Measurements from ENCODE around the gene RAB36. TPM values are rescaled to one million over a fixed set of nuclear protein-coding genes. Genes with fewer than 3 reads are reported as not detected.

The RAB36 gene
- total RNA-seq, 1 experiment from 2014 or later = 4.1 TPM

DNA sequence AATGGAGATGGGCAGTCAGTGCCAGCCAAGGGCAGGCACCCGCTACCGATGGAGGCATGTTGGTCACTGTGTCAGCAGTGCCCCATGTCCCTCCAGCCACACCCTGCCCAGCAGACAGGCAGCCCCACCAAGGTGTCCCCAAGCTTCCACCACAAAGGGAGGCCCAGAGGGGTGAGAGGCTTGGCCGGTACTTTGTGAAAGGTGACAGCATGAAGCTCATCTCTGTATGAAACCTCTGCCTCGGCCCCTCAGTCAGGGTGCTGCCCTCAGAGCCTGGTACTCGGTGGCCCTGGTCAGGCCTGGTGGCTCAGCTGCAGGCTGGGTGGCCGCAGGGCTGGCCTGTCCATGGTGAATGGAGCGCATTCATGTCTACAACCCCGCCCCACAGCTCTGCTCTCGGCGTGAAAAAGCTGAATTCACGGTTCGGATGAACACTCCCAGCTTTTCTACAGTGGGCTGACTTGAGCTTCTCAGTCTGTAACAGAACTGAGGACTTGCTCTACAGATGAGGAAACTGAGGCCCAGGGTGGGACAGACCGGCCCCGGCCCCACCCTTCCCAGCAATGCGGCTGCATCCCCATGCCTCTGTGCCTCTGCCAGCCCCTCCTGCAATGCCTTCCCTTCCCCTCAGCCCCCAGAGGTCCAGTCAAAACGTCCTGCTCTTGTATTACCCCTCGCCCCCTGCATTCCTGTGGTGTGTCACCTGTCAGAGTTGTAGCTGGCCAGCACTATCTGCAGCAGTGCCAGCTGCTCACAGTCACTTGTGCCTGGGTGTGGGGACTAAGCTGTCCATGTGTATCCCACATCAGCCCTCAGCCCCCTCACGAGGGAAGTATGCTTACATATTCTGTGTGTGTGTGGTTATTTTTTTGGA, 31.2 kb upstream of the RAB36 start:
- CTCF ChIA-PET = no interaction called here

DNA sequence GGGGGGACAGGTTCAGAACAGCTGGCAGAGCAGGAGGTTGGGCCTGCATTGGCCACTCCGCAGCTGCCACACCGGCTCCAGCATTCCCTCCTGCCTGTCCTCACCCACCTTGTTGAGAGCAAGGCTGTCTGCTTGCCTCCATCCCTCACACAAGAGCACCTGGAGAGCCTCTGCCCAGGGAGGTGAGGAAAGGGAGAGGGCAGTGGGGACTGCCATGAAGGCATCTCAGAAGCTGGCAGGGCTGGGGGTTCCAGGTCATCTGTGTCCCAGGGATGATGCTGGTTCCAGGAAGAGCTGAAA, 30.6 kb upstream of the RAB36 start:
- H3K4me1 ChIP-seq (ENCODE audit: control insufficient read depth, insufficient read depth, low read length) = no peaks in the 10 kb centered on the region
- in situ Hi-C loops (cut with HindIII; ENCODE audit: low pct_unique_long_range_greater_than_20kb, low sequenced_read_pairs) = no loop called here
- ChIA-PET POLR2A (no interaction called here), CTCF (no interaction called here)
- BruUV-seq (replicated peaks) = no TSS peak
- H3K27me3 ChIP-seq (ENCODE audit: control insufficient read depth, insufficient read depth, low read length) = no peaks in the 10 kb centered on the region
- no peak for DNase-seq (ENCODE audit: low read depth, low spot score)
- TF ChIP-seq, protein P1, sequence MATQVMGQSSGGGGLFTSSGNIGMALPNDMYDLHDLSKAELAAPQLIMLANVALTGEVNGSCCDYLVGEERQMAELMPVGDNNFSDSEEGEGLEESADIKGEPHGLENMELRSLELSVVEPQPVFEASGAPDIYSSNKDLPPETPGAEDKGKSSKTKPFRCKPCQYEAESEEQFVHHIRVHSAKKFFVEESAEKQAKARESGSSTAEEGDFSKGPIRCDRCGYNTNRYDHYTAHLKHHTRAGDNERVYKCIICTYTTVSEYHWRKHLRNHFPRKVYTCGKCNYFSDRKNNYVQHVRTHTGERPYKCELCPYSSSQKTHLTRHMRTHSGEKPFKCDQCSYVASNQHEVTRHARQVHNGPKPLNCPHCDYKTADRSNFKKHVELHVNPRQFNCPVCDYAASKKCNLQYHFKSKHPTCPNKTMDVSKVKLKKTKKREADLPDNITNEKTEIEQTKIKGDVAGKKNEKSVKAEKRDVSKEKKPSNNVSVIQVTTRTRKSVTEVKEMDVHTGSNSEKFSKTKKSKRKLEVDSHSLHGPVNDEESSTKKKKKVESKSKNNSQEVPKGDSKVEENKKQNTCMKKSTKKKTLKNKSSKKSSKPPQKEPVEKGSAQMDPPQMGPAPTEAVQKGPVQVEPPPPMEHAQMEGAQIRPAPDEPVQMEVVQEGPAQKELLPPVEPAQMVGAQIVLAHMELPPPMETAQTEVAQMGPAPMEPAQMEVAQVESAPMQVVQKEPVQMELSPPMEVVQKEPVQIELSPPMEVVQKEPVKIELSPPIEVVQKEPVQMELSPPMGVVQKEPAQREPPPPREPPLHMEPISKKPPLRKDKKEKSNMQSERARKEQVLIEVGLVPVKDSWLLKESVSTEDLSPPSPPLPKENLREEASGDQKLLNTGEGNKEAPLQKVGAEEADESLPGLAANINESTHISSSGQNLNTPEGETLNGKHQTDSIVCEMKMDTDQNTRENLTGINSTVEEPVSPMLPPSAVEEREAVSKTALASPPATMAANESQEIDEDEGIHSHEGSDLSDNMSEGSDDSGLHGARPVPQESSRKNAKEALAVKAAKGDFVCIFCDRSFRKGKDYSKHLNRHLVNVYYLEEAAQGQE (IDR thresholded peaks at IDR 0.05; ENCODE audit: insufficient read depth in 1 of 2, low read depth in 2 of 2, low read length in 1 of 2) = no peak
- TF ChIP-seq, protein P2, sequence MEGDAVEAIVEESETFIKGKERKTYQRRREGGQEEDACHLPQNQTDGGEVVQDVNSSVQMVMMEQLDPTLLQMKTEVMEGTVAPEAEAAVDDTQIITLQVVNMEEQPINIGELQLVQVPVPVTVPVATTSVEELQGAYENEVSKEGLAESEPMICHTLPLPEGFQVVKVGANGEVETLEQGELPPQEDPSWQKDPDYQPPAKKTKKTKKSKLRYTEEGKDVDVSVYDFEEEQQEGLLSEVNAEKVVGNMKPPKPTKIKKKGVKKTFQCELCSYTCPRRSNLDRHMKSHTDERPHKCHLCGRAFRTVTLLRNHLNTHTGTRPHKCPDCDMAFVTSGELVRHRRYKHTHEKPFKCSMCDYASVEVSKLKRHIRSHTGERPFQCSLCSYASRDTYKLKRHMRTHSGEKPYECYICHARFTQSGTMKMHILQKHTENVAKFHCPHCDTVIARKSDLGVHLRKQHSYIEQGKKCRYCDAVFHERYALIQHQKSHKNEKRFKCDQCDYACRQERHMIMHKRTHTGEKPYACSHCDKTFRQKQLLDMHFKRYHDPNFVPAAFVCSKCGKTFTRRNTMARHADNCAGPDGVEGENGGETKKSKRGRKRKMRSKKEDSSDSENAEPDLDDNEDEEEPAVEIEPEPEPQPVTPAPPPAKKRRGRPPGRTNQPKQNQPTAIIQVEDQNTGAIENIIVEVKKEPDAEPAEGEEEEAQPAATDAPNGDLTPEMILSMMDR (IDR thresholded peaks at IDR 0.05) = no peak
- no peak for TF ChIP-seq TCF7L2 (IDR thresholded peaks at IDR 0.05; ENCODE audit: low read depth, low read length)
- H3K9me3 ChIP-seq (ENCODE audit: control insufficient read depth, insufficient read depth, low read depth, low read length) = no peaks in the 10 kb centered on the region
- intact Hi-C loops (cut with micrococcal nuclease; ENCODE audit: unreplicated experiment) = no loop called here
- no peak overlapping the region for H3K4me3 ChIP-seq (ENCODE audit: low read depth in 2 of 2, low read length in 2 of 2)
- ATAC-seq = no peak
- no peak overlapping the region for H3K27ac ChIP-seq (ENCODE audit: low read length)
- no peaks in the 10 kb centered on the region for H3K36me3 ChIP-seq (ENCODE audit: control insufficient read depth, insufficient read depth, low read length)

More for the DNA sequence above, 31.2 kb upstream of the RAB36 start:
- Histone ChIP-seq H3K27me3 (ENCODE audit: control insufficient read depth, insufficient read depth, low read length) (no peaks in the 10 kb centered on the region), H3K4me1 (ENCODE audit: control insufficient read depth, insufficient read depth, low read length) (no peaks in the 10 kb centered on the region), H3K36me3 (ENCODE audit: control insufficient read depth, insufficient read depth, low read length) (no peaks in the 10 kb centered on the region), H3K27ac (ENCODE audit: low read length) (no peak overlapping the region), H3K4me3 (ENCODE audit: low read depth in 2 of 2, low read length in 2 of 2) (no peak overlapping the region), H3K9me3 (ENCODE audit: control insufficient read depth, insufficient read depth, low read depth, low read length) (no peaks in the 10 kb centered on the region)
- no TSS peak for BruUV-seq (replicated peaks)
- ATAC-seq (no peak), DNase-seq (ENCODE audit: low read depth, low spot score) (no peak)
- in situ Hi-C loops (cut with HindIII; ENCODE audit: low pct_unique_long_range_greater_than_20kb, low sequenced_read_pairs) (no loop called here), intact Hi-C loops (cut with micrococcal nuclease; ENCODE audit: unreplicated experiment) (no loop called here)
- POLR2A ChIA-PET = no interaction called here
- TF ChIP-seq TCF7L2 (IDR thresholded peaks at IDR 0.05; ENCODE audit: low read depth, low read length) (no peak), SIN3A (IDR thresholded peaks at IDR 0.05; ENCODE audit: borderline replicate concordance, insufficient read depth, low read depth, low read length) (no peak), POLR2AphosphoS5 (IDR thresholded peaks at IDR 0.05; ENCODE audit: low read depth, low read length) (no peak)
- TF ChIP-seq, protein P1 (IDR thresholded peaks at IDR 0.05; ENCODE audit: insufficient read depth in 1 of 2, low read depth in 2 of 2, low read length in 1 of 2) = no peak
- TF ChIP-seq, protein P2 (IDR thresholded peaks at IDR 0.05) = no peak

All from Panc1 (cell line).